GM10248 (cell line): ENCODE measurements around the gene NTN4.
"Not testable (repeated sequence)": the region's sequence is repeated elsewhere in the genome, so short reads cannot be mapped to it uniquely, and the experiment has no call there.

Experiments
- CTCF ChIA-PET: fragments of 300-600 bp; sonication (Branson Sonifier 250); formaldehyde crosslinking; extraction: SDS; loops from one replicate; lab custom pipeline; 2021; ENCODE audit warnings: antibody characterized with exemption; lab: Yijun Ruan, JAX
- POLR2A ChIA-PET: fragments of 350-650 bp; sonication (Branson Sonifier 250); formaldehyde crosslinking; extraction: SDS; loops from one replicate; lab custom pipeline; 2020; ENCODE audit warnings: antibody characterized with exemption; lab: Yijun Ruan, JAX
- DNase-seq: peaks from one replicate; pipeline ENCODE4 v3.0.0; 2012; ENCODE audit errors: extremely low spot score
- TF ChIP-seq, protein P1 (sequence below): IDR thresholded peaks from 2 replicates; pipeline ENCODE4 v1.5.1; 2012; ENCODE audit warnings: mild to moderate bottlenecking, low read depth; ENCODE audit errors: extremely low read depth, missing control alignments, control extremely low read depth

NTN4 gene

GRCh38 chr12:95784915-95785314 is 5.6 kb downstream of the NTN4 start:
- POLR2A ChIA-PET: no interaction called here
- CTCF ChIA-PET: no interaction called here
- TF ChIP-seq, protein P1, sequence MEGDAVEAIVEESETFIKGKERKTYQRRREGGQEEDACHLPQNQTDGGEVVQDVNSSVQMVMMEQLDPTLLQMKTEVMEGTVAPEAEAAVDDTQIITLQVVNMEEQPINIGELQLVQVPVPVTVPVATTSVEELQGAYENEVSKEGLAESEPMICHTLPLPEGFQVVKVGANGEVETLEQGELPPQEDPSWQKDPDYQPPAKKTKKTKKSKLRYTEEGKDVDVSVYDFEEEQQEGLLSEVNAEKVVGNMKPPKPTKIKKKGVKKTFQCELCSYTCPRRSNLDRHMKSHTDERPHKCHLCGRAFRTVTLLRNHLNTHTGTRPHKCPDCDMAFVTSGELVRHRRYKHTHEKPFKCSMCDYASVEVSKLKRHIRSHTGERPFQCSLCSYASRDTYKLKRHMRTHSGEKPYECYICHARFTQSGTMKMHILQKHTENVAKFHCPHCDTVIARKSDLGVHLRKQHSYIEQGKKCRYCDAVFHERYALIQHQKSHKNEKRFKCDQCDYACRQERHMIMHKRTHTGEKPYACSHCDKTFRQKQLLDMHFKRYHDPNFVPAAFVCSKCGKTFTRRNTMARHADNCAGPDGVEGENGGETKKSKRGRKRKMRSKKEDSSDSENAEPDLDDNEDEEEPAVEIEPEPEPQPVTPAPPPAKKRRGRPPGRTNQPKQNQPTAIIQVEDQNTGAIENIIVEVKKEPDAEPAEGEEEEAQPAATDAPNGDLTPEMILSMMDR: no peak
- no peak for DNase-seq

DNA sequence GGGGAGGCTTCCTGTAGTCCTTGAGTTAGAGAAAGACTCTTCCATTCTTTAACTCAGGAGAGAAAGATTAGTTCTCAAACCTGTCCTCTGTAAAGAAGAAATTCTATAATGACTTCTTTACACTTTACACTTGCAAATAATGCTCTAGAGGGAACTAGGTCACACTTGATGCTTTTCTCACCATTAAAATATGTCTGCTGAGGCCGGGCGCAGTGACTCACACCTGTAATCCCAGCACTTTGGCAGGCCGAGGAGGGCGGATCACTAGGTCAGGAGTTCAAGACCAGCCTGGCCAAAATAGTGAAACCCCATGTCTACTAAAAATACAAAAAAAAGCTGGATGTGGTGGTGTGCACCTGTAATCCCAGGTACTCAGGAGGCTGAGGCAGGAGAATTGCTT is 6.3 kb downstream of the NTN4 start:
- ChIA-PET CTCF (no interaction called here), POLR2A (no interaction called here)
- no peak for DNase-seq
- TF ChIP-seq, protein P1: no peak

DNA sequence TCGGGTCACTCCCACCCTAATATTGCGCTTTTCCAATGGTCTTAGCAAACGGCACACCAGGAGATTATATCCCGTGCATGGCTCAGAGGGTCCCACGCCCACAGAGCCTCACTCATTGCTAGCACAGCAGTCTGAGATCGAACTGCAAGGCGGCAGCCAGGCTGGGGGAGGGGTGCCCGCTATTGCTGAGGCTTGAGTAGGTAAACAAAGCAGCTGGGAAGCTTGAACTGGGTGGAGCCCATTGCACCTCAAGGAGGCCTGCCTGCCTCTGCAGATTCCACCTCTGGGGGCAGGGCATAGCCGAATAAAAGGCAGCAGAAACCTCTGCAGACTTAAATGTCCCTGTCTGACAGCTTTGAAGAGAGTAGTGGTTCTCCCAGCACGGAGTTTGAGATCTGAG is 15.1 kb downstream of the NTN4 start:
- CTCF ChIA-PET, POLR2A ChIA-PET, DNase-seq: not testable (repeated sequence)

- ChIA-PET CTCF (interaction anchor here (1.0 to 1.4 kb wide), 2 partner anchors 12 to 19 kb away, joined by 3 to 4 read pairs; no protein-coding TSS in a partner anchor), POLR2A (no interaction called here)
- TF ChIP-seq, protein P1: no peak
- no peak for DNase-seq
Observed at GRCh38 chr12:95774311-95775045, 16.1 kb downstream of the NTN4 start.

GRCh38 chr12:95773320-95773719 is 17.2 kb downstream of the NTN4 start:
- CTCF ChIA-PET: interaction anchor here (1.4 kb wide), 1 partner anchor 20 kb away, joined by 4 read pairs; no protein-coding TSS in a partner anchor
- POLR2A ChIA-PET: no interaction called here
- DNase-seq: no peak
- TF ChIP-seq, protein P1: no peak

DNA sequence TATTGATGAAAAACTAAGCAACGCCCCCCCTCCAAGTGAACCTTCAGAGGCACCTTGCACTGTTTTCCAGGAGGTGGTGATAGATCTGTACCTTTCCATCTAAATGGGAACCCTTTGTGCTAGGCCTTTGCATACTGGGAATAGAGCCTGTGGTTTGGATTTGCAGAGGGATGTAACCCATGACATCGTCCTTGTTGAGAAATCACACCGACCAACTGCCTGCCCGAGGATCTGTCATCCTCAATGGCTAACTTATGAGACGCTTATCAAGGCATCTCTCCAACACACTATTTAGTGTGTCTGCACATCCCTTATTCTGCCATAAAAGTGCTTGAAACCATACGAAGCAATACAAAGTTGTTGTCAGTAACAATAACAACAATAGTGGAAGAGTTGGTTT is 22.9 kb downstream of the NTN4 start:
- TF ChIP-seq, protein P1: no peak
- CTCF ChIA-PET: no interaction called here
- POLR2A ChIA-PET: no interaction called here
- no peak for DNase-seq

DNA sequence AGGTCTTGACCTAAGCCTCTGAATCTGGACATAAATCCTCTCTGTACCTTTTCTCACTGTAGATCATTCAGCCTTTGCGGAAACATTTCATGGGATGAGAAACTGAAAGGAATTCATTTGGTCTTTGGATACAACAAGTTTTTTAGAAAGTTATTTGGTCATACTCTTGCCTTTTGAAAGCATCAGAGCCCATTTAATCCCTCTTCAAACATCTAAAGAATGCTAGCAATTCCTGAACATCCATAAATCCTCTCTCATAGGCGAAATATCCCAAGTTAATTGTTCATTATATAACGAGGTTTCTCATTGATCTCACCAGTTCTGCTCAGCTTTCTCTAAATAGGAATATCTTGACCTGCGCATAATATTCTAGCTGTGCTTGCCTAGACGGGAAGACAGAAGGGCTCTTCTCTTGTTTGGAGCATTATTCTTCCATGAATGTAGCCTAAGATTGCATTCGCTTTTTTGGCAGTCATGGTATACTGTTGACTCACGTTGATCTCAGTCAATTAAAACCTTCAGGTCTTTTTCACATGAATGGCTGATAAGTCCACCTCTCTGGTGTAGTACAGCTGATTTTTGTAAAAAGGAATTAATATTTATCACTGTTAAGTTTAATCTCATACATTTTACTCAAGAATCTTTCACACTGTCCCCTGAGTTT is 24.1 kb downstream of the NTN4 start:
- ChIA-PET CTCF (no interaction called here), POLR2A (no interaction called here)
- TF ChIP-seq, protein P1: no peak
- no peak for DNase-seq
